ENCODE data around the gene ENC1. TPM values are rescaled to one million over a fixed set of nuclear protein-coding genes. Genes with fewer than 3 reads are reported as not detected.

ENC1 gene
- total RNA-seq, 2 donors from 2014 or later: 34.0 to 116 TPM

- H3K27ac ChIP-seq: peak overlapping the region; percentile 32 to 71 (median 68)
- TF ChIP-seq, protein P1, sequence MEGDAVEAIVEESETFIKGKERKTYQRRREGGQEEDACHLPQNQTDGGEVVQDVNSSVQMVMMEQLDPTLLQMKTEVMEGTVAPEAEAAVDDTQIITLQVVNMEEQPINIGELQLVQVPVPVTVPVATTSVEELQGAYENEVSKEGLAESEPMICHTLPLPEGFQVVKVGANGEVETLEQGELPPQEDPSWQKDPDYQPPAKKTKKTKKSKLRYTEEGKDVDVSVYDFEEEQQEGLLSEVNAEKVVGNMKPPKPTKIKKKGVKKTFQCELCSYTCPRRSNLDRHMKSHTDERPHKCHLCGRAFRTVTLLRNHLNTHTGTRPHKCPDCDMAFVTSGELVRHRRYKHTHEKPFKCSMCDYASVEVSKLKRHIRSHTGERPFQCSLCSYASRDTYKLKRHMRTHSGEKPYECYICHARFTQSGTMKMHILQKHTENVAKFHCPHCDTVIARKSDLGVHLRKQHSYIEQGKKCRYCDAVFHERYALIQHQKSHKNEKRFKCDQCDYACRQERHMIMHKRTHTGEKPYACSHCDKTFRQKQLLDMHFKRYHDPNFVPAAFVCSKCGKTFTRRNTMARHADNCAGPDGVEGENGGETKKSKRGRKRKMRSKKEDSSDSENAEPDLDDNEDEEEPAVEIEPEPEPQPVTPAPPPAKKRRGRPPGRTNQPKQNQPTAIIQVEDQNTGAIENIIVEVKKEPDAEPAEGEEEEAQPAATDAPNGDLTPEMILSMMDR (IDR thresholded peaks at IDR 0.05): no peak
- TF ChIP-seq POLR2A (IDR thresholded peaks at IDR 0.05): peak in 2 of 3 donors; percentile 28 to 40
- intact Hi-C loops (cut with DNase I): no loop called here
- no peak overlapping the region for H3K4me3 ChIP-seq
- H3K9me3 ChIP-seq: no peaks in the 10 kb centered on the region
- DNase-seq (peak; percentile 49 to 82 (median 61)), ATAC-seq (peak; percentile 86)
- WGBS, 2 donors: 31 to 33% methylated on average over 3 of the region's 3 CpGs
- H3K27me3 ChIP-seq: no peaks in the 10 kb centered on the region
- peaks cover 50% of the 10 kb centered on the region for H3K4me1 ChIP-seq
- H3K36me3 ChIP-seq (replicated peaks in 1 of 2; ENCODE audit: insufficient read depth in 1 of 2, low read depth in 2 of 2): no peaks in the 10 kb centered on the region
These were observed 11.2 kb upstream of the ENC1 start for GRCh38 chr5:74651710-74652109.

DNA sequence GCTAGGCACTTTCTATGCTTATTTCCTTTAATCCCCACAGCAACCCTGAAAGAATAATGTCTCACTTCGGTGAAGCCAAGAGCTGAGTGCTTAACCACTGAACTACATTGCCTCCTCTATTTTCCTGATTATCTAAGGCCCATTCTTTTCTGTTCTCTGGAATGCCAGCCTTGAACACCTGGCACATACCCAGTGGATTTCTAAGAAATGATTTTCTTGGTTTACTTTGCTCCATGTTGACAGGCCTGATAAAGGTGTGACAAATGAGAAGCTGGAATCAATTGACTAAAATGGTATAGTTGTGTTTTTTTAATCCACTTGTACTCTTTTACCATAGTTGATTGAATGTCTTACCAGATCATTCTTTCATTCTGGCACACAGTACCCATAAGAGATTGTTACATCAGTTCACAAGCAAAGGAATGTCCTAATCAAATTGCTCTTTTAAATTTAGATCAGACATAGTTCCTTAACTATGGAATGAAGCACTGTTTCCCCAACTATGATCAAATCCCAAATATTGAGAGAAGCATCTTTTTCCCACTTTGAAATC lies 9.0 kb upstream of the ENC1 start:
- WGBS, 2 donors: 6 to 7% methylated on average over 1 of the region's 1 CpG
- Histone ChIP-seq H3K9me3 (no peaks in the 10 kb centered on the region), H3K27me3 (no peaks in the 10 kb centered on the region), H3K4me1 (peaks cover 50% of the 10 kb centered on the region), H3K4me3 (no peak overlapping the region), H3K27ac (peak overlapping the region in 3 of 4 donors; percentile 59 to 71 (median 70)), H3K36me3 (replicated peaks in 1 of 2; ENCODE audit: insufficient read depth in 1 of 2, low read depth in 2 of 2) (no peaks in the 10 kb centered on the region)
- TF ChIP-seq POLR2A (IDR thresholded peaks at IDR 0.05): no peak
- TF ChIP-seq, protein P1 (IDR thresholded peaks at IDR 0.05): no peak
- ATAC-seq (peak; percentile 67), DNase-seq (peak; percentile 54 to 70 (median 66))
- intact Hi-C loops (cut with DNase I): loop anchor here (5.0 kb wide), 1 partner anchor 747 kb away; no protein-coding TSS in a partner anchor

DNA sequence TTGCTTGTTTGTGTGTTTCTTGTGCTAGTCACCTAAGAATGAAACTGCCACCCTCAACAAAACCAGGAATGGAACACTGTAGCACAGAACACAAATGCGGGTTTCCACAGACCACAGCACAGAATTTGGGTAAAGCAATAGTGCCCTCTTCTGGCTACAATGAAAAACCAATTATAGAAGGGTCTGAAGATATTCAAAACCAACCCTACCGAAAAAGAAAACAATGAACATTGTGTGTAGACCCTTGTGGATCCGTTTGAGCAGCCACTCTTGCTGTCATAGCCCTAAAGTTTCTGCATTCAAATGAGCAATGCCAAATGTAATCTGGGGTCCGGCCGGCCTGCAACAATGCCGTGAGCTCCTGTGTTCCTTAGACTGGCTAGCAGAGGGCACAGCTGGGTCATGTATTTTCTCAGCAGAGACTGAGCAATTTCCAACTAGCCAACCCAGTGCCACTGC lies 8.3 kb upstream of the ENC1 start:
- Histone ChIP-seq H3K4me3 (no peak overlapping the region), H3K36me3 (replicated peaks in 1 of 2; ENCODE audit: insufficient read depth in 1 of 2, low read depth in 2 of 2) (no peaks in the 10 kb centered on the region), H3K27ac (peak overlapping the region; percentile 7 to 71 (median 64)), H3K9me3 (no peaks in the 10 kb centered on the region), H3K27me3 (no peaks in the 10 kb centered on the region), H3K4me1 (peaks cover 50% of the 10 kb centered on the region)
- no peak for TF ChIP-seq POLR2A (IDR thresholded peaks at IDR 0.05)
- TF ChIP-seq, protein P1 (IDR thresholded peaks at IDR 0.05): peak; percentile 59 to 92 (median 81)
- DNase-seq: peak; percentile 36 to 48 (median 44)
- 0 to 1% methylated on average over 6 of the region's 6 CpGs for WGBS, 2 donors
- ATAC-seq: peak; percentile 59
- intact Hi-C loops (cut with DNase I): loop anchor here (5.0 kb wide), 1 partner anchor 747 kb away; no protein-coding TSS in a partner anchor

DNA sequence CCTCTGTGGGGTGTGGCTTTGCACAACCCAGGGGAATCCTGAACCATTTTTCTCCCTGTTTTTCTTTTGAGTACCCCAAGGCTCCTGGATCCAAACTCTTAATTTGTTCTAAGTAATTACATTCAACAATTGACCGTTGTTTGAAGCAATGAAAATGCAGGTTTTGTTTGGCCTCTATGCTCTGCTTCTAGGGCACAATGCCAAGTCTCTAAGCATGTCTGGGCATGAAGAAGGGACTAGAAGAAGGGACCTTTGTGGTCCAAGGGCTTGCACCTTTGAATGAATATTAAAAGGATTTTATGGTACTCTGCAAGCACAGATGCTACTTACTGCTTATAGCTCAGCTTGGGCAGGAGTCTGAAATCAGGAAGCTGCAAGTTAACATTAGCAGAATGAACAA lies 6.6 kb upstream of the ENC1 start:
- DNase-seq (no peak), ATAC-seq (no peak)
- Histone ChIP-seq H3K36me3 (replicated peaks in 1 of 2; ENCODE audit: insufficient read depth in 1 of 2, low read depth in 2 of 2) (no peaks in the 10 kb centered on the region), H3K27ac (peak overlapping the region in 1 of 4 donors; percentile 29), H3K27me3 (no peaks in the 10 kb centered on the region), H3K4me1 (peaks cover 47% of the 10 kb centered on the region), H3K9me3 (no peaks in the 10 kb centered on the region), H3K4me3 (no peak overlapping the region)
- intact Hi-C loops (cut with DNase I): loop anchor here (5.0 kb wide), 1 partner anchor 745 kb away; no protein-coding TSS in a partner anchor
- TF ChIP-seq, protein P1 (IDR thresholded peaks at IDR 0.05): no peak
- no peak for TF ChIP-seq POLR2A (IDR thresholded peaks at IDR 0.05)
- 53% methylated on average over 1 of the region's 1 CpG for WGBS, 2 donors

Measured in body of pancreas (tissue), 4 donors.